WTC11 (cell line): ENCODE measurements around the gene SLC26A3. TPM values are rescaled to one million over a fixed set of nuclear protein-coding genes. Genes with fewer than 3 reads are reported as not detected.

Experiments
- ATAC-seq: fragments of 200-7000 bp; cut with Tn5 transposase; 2 replicates; pipeline ENCODE4 v1.10.0; 2021; ENCODE audit warnings: mild to moderate bottlenecking, moderate library complexity
- CTCF ChIA-PET: fragments of 300-600 bp; sonication (Branson Sonifier 250); formaldehyde crosslinking; loops from one replicate; lab custom pipeline; 2021; ENCODE audit warnings: antibody characterized with exemption; lab: Charles Lee
- POLR2A ChIA-PET: fragments of 350-600 bp; sonication (Branson Sonifier 250); formaldehyde crosslinking; loops from one replicate; lab custom pipeline; 2021; ENCODE audit warnings: antibody characterized with exemption; lab: Charles Lee
- DNase-seq: peaks from one replicate; pipeline ENCODE4 v3.0.0; 2021; ENCODE audit warnings: low spot score
- H3K27ac Mint-ChIP-seq: 2 replicates; pipeline ENCODE4 v1.8.0; 2021; ENCODE audit warnings: mixed read lengths
- H3K27me3 Mint-ChIP-seq: 2 replicates; pipeline ENCODE4 v1.8.0; 2021; ENCODE audit warnings: low read depth, mild to moderate bottlenecking, moderate library complexity, mixed read lengths
- H3K36me3 Mint-ChIP-seq: 2 replicates; pipeline ENCODE4 v1.8.0; 2021; ENCODE audit warnings: mixed read lengths
- H3K4me1 Mint-ChIP-seq: 2 replicates; pipeline ENCODE4 v1.8.0; 2022; ENCODE audit warnings: mixed read lengths
- H3K4me3 Mint-ChIP-seq: 2 replicates; pipeline ENCODE4 v1.8.0; 2021; ENCODE audit warnings: mild to moderate bottlenecking, moderate library complexity, mixed read lengths
- H3K9me3 Mint-ChIP-seq: 2 replicates; pipeline ENCODE4 v1.8.0; 2021; ENCODE audit warnings: mixed read lengths
- ATF1 ChIP-seq: sonication (generic); formaldehyde crosslinking; IDR thresholded peaks from 2 replicates; pipeline ENCODE4 v1.8.1; 2023; ENCODE audit warnings: mild to moderate bottlenecking, moderate library complexity, missing genetic modification reagents
- ATF3 ChIP-seq: sonication (generic); formaldehyde crosslinking; conservative IDR thresholded peaks from 2 replicates; pipeline ENCODE4 v1.8.1; 2022; ENCODE audit warnings: mild to moderate bottlenecking, missing genetic modification reagents
- CREB1 ChIP-seq: sonication (generic); formaldehyde crosslinking; IDR thresholded peaks from 2 replicates; pipeline ENCODE4 v1.8.0; 2023; ENCODE audit warnings: mild to moderate bottlenecking, missing genetic modification reagents
- ETV6 ChIP-seq: sonication (generic); formaldehyde crosslinking; IDR thresholded peaks from 2 replicates; pipeline ENCODE4 v1.8.1; 2022; ENCODE audit warnings: mild to moderate bottlenecking, missing genetic modification reagents
- GTF2I ChIP-seq: fragments of 250-450 bp; sonication (Bioruptor Pico); conservative IDR thresholded peaks from 2 replicates; pipeline ENCODE4 v1.4.0; 2021; ENCODE audit warnings: mild to moderate bottlenecking
- HMGA2 ChIP-seq: fragments of 250-450 bp; sonication (Bioruptor Pico); IDR thresholded peaks from 2 replicates; pipeline ENCODE4 v1.4.0; 2021; ENCODE audit warnings: mild to moderate bottlenecking, moderate library complexity
- HMGXB4 ChIP-seq: sonication (generic); formaldehyde crosslinking; IDR thresholded peaks from 2 replicates; pipeline ENCODE4 v1.8.1; 2023; ENCODE audit warnings: mild to moderate bottlenecking, moderate library complexity, missing genetic modification reagents
- JUN ChIP-seq: sonication (generic); formaldehyde crosslinking; IDR thresholded peaks from 2 replicates; pipeline ENCODE4 v1.8.0; 2023; ENCODE audit warnings: mild to moderate bottlenecking, missing genetic modification reagents
- KAT7 ChIP-seq: sonication (generic); formaldehyde crosslinking; IDR thresholded peaks from 2 replicates; pipeline ENCODE4 v1.8.1; 2023; ENCODE audit warnings: missing genetic modification reagents, mild to moderate bottlenecking, borderline replicate concordance
- MAX ChIP-seq: sonication (generic); formaldehyde crosslinking; IDR thresholded peaks from 2 replicates; pipeline ENCODE4 v1.8.0; 2022; ENCODE audit warnings: mild to moderate bottlenecking, missing genetic modification reagents
- NFYB ChIP-seq: sonication (generic); formaldehyde crosslinking; conservative IDR thresholded peaks from 2 replicates; pipeline ENCODE4 v1.8.0; 2022; ENCODE audit warnings: low read depth, missing genetic modification reagents
- PRDM15 ChIP-seq: sonication (generic); formaldehyde crosslinking; IDR thresholded peaks from 2 replicates; pipeline ENCODE4 v1.8.0; 2022; ENCODE audit warnings: missing genetic modification reagents
- PREB ChIP-seq: sonication (generic); formaldehyde crosslinking; IDR thresholded peaks from 2 replicates; pipeline ENCODE4 v1.8.1; 2022; ENCODE audit warnings: mild to moderate bottlenecking, missing genetic modification reagents, moderate library complexity, borderline replicate concordance
- SP1 ChIP-seq: sonication (generic); formaldehyde crosslinking; conservative IDR thresholded peaks from 2 replicates; pipeline ENCODE4 v1.8.1; 2022; ENCODE audit warnings: missing genetic modification reagents
- ZMAT4 ChIP-seq: fragments of 250-450 bp; sonication (Bioruptor Pico); IDR thresholded peaks from 2 replicates; pipeline ENCODE4 v1.9.0; 2021; ENCODE audit warnings: mild to moderate bottlenecking
- ZNF219 ChIP-seq: sonication (generic); formaldehyde crosslinking; IDR thresholded peaks from 2 replicates; pipeline ENCODE4 v1.8.0; 2023; ENCODE audit warnings: missing genetic modification reagents, mild to moderate bottlenecking, borderline replicate concordance
- total RNA-seq: library from RNA; stranded (reverse); gene quantifications from 3 replicates; pipeline ENCODE4 v1.2.3, GENCODE V29; 2021
- TF ChIP-seq, protein P1 (sequence below): fragments of 250-450 bp; sonication (Bioruptor Pico); IDR thresholded peaks from 2 replicates; pipeline ENCODE4 v1.9.0; 2021; ENCODE audit warnings: mild to moderate bottlenecking, borderline replicate concordance

The SLC26A3 gene
- total RNA-seq, 1 experiment from 2014 or later = 0.28 TPM

DNA sequence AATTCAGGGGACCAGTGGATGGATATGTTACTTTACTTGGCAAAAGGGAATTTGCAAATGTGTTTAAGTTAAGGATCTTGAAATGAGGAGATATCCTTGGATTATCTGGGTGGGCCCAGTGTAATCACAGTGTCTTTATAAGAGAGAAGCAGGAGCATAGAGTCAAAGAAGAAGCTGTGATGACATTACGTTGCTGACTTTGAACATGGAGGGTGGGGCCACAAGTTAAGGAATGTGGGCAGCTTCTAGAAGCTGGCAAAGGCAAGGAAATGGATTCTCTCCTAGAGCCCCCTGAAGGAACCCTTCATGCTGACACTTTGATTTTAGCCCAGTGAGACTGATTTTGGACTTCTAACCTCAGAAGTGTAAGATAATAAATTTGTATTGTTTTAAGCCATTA lies 21.8 kb upstream of the SLC26A3 start (continued):
- no peak for TF ChIP-seq KAT7 (CRISPR knock-in tag)
- TF ChIP-seq ATF1 (CRISPR knock-in tag) = no peak

DNA sequence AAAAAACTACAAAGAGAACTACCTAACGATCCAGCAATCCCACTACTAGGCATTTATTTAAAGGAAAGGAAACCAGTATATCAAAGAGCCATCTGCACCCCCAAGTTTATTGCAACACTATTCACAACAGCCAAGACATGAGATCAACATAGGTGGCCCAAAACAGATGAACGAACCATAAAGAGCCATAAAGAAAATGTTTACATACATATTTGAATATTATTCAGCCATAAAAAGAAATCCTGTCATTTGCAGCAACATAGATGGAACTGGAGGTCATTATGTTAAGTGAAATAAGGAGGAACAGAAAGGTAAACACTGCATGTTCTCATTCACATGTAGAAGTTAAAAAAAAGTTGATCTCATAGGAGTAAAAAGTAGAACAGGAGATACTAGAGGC lies 15.6 kb upstream of the SLC26A3 start:
- ChIA-PET POLR2A (no interaction called here), CTCF (no interaction called here)
- H3K27ac Mint-ChIP-seq = no peak overlapping the region
- ATAC-seq = no peak
- H3K4me1 Mint-ChIP-seq = no peaks in the 10 kb centered on the region
- H3K27me3 Mint-ChIP-seq = peaks cover 4% of the 10 kb centered on the region; the same call in 1 of the 2 replicates
- DNase-seq = no peak
- H3K9me3 Mint-ChIP-seq = no peaks in the 10 kb centered on the region
- no peak for TF ChIP-seq ZMAT4 (CRISPR knock-in tag)
- TF ChIP-seq PRDM15 (CRISPR knock-in tag) = no peak
- TF ChIP-seq ATF3 (CRISPR knock-in tag) = no peak
- no peak for TF ChIP-seq GTF2I (CRISPR knock-in tag)
- TF ChIP-seq HMGXB4 (CRISPR knock-in tag) = no peak
- TF ChIP-seq, protein P1, sequence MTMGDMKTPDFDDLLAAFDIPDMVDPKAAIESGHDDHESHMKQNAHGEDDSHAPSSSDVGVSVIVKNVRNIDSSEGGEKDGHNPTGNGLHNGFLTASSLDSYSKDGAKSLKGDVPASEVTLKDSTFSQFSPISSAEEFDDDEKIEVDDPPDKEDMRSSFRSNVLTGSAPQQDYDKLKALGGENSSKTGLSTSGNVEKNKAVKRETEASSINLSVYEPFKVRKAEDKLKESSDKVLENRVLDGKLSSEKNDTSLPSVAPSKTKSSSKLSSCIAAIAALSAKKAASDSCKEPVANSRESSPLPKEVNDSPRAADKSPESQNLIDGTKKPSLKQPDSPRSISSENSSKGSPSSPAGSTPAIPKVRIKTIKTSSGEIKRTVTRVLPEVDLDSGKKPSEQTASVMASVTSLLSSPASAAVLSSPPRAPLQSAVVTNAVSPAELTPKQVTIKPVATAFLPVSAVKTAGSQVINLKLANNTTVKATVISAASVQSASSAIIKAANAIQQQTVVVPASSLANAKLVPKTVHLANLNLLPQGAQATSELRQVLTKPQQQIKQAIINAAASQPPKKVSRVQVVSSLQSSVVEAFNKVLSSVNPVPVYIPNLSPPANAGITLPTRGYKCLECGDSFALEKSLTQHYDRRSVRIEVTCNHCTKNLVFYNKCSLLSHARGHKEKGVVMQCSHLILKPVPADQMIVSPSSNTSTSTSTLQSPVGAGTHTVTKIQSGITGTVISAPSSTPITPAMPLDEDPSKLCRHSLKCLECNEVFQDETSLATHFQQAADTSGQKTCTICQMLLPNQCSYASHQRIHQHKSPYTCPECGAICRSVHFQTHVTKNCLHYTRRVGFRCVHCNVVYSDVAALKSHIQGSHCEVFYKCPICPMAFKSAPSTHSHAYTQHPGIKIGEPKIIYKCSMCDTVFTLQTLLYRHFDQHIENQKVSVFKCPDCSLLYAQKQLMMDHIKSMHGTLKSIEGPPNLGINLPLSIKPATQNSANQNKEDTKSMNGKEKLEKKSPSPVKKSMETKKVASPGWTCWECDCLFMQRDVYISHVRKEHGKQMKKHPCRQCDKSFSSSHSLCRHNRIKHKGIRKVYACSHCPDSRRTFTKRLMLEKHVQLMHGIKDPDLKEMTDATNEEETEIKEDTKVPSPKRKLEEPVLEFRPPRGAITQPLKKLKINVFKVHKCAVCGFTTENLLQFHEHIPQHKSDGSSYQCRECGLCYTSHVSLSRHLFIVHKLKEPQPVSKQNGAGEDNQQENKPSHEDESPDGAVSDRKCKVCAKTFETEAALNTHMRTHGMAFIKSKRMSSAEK (CRISPR knock-in tag) = no peak
- no peak for TF ChIP-seq PREB (CRISPR knock-in tag)
- H3K36me3 Mint-ChIP-seq = no peaks in the 10 kb centered on the region
- H3K4me3 Mint-ChIP-seq = no peak overlapping the region

- ChIA-PET POLR2A (no interaction called here), CTCF (no interaction called here)
- Mint-ChIP-seq H3K27me3 (peaks cover 4% of the 10 kb centered on the region; the same call in 1 of the 2 replicates), H3K27ac (no peak overlapping the region), H3K9me3 (no peaks in the 10 kb centered on the region), H3K36me3 (no peaks in the 10 kb centered on the region), H3K4me1 (no peaks in the 10 kb centered on the region), H3K4me3 (no peak overlapping the region)
- ATAC-seq (no peak), DNase-seq (no peak)
- TF ChIP-seq HMGA2 (CRISPR knock-in tag) (no peak), ZNF219 (CRISPR knock-in tag) (no peak), NFYB (CRISPR knock-in tag) (no peak), CREB1 (no peak), ETV6 (CRISPR knock-in tag) (no peak), PRDM15 (CRISPR knock-in tag) (no peak), MAX (no peak), JUN (CRISPR knock-in tag) (no peak), SP1 (CRISPR knock-in tag) (no peak)
These were observed 13.1 kb upstream of the SLC26A3 start for GRCh38 chr7:107816011-107816566.
